Measurements from ENCODE around the gene CDC34.

CDC34 gene

GRCh38 chr19:497869-498510 lies 33.6 kb upstream of the CDC34 start:
- DNase-seq = peak; percentile 47

GRCh38 chr19:498511-498891 lies 33.1 kb upstream of the CDC34 start:
- DNase-seq = peak; percentile 53

GRCh38 chr19:498977-499623 lies 32.5 kb upstream of the CDC34 start:
- peak; percentile 32 for DNase-seq

DNA sequence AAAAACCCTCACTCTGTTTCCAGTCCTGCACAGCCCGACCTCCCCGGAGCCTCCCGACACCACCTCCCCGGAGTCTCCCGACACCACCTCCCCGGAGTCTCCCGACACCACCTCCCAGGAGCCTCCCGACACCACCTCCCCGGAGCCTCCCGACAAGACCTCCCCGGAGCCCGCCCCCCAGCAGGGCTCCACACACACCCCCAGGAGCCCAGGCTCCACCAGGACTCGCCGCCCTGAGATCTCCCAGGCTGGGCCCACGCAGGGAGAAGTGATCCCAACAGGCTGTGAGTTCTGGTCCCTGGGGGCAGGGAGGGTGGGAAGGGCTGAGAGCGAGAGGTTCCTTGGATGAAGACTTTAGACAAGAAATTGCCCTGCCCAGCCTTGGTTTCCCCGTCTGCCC lies 29.9 kb upstream of the CDC34 start:
- no peak for DNase-seq

DNA sequence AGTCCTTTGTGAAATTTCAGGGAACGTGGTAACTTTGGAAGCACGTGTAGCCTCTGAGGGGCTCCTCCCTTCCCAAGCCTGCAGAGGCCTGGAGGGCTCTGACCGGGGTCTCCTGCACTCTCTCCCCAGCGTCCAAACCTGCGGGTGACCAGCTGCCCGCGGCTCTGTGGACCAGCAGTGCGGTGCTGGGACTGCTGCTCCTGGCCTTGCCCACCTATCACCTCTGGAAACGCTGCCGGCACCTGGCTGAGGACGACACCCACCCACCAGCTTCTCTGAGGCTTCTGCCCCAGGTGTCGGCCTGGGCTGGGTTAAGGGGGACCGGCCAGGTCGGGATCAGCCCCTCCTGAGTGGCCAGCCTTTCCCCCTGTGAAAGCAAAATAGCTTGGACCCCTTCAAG lies 26.9 kb upstream of the CDC34 start:
- DNase-seq = no peak

GRCh38 chr19:506404-507285 lies 24.9 kb upstream of the CDC34 start:
- peak; percentile 97 for DNase-seq

- peak; percentile 95 for DNase-seq
Measured at GRCh38 chr19:507286-508203, 24.0 kb upstream of the CDC34 start, which contains the start of gene TPGS1. TSS of gene TPGS1 (plus strand) at chr19:507497. CDS start at chr19:507507, 10 bp downstream.

DNA sequence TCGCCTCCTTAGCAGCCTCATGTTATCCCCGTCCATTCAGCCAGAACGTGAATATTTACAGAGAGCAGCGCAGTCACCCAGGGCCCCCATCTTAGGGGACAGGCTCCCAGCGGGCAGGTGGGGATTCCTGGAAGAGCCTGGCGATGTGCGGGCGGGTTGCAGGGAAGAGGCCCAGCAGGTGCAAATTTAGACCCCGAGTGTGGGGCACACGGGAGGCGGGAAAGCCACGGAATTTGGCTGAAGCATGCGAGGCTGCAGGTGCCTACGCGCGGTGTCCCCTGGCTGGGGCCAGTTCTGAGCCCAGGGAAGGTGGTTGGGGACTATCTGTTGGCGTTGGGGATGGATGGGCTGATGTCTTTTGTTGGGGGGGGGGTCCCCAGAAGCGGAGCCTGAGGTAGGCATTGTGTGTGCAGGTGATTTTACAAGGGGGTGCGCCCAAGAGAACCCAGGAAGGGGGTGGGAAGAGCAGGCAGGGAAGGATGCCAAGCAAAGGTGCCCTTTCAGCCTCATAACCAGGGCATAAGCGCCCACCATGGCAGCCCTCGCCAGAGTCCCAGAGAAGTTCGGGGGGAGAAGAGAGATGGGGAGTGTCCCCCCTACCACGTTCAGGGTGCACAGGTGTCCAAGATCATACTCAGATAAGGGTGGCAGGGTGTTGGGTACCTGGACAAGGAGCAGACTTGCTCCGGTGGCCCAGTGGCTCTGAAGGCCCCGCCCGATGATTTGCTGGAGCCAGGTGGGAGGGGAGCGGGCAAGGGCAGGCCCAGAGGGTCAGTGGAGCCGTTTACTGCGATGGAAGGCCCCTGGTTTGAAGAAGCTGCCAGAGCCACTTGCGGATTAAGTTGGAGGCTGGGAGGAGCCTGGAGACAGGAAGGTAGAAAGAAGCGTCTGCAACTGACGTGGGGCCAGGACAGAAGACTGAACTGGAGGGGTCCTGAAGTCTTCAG lies 23.1 kb upstream of the CDC34 start:
- DNase-seq = no peak

- DNase-seq = peak; percentile 98
Measured at GRCh38 chr19:510606-511100, 20.9 kb upstream of the CDC34 start.

- DNase-seq = peak; percentile 55
Measured at GRCh38 chr19:511101-511851, 20.3 kb upstream of the CDC34 start.

GRCh38 chr19:512547-513365 lies 18.8 kb upstream of the CDC34 start:
- DNase-seq = no peak

DNA sequence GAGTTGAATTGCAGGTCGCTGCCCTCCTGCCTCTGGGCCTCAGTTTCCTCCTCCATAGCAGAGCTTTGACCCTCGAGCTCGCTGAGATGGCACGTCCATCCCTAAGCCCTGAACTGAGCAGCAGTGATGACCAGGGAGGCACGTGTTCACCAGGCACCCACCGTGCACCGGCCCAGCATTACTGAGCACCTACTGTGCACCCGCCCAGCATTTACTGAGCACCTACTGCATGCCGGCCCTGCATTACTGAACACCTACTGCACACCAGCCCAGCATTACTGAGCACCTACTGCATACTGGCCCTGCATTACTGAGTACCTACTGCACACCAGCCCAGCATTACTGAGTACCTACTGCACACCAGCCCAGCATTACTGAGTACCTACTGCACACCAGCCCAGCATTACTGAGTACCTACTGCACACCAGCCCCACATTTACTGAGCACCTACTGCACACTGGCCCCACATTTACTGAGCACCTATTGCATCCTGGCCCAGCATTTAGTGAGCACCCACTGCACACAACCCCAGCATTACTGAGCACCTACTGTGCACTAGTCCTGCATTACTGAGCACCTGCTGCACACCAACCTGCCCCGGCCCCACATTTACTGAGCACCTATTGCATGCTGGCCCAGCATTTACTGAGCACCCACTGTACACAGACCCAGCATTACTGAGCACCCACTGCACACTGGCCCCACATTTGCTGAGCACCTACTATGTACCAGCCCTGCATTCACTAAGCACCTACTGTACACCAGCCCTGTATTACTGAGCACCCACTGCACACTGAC lies 18.0 kb upstream of the CDC34 start:
- DNase-seq = no peak

DNA sequence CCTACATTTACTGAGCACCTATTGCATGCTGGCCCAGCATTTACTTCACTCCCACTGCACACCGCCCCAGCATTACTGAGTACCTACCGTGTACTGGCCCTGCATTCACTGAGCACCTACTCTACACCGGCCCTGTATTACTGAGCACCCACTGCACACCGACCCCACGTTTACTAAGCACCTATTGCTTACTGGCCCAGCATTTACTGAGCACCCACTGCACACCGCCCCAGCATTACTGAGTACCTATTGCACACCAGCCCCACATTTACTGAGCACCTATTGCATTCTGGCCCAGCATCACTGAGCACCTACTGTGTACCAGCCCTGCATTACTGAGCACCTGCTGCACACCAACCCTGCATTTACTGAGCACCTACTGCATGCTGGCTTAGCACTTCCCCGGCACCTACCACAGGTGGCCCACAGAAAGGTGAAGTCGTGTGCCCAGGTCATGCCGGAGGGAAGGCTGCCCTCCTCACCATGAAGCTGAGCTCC lies 17.3 kb upstream of the CDC34 start:
- DNase-seq = no peak

- no peak for DNase-seq
Measured at GRCh38 chr19:517721-518597, 13.6 kb upstream of the CDC34 start.

GRCh38 chr19:518598-519231 lies 12.8 kb upstream of the CDC34 start:
- no peak for DNase-seq

DNA sequence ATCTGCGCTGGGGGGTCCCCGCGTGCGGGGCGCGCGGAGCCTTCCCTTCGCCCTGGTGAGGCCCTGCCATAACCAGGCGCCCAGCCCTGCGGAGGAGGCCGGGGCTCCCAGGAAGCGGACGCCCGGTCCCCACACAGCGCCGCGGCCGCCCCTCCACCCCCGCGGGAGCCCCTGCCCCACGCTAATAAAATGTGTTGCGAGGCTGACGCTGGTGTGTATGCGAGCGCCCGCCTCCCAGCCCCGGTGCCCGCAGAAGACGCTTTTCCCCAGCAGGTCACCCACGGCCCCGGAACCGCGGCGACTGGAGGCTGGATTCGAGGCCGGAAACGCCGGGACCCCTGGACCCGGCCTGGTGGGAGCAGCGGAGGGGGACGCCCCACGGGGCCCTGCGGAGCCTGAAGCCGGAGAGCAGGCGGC lies 12.1 kb upstream of the CDC34 start:
- no peak for DNase-seq

GRCh38 chr19:522726-523125 lies 8.8 kb upstream of the CDC34 start:
- no peak for DNase-seq
